Lung (tissue), 12 donors: Measurements from ENCODE around the gene MGAT1. TPM values are rescaled to one million over a fixed set of nuclear protein-coding genes. Genes with fewer than 3 reads are reported as not detected.

Source experiments
- ATAC-seq: fragments of 200-7000 bp; cut with Tn5 transposase; one replicate; pipeline ENCODE4 v1.9.1; 2020; ENCODE audit warnings: moderate number of reproducible peaks; ENCODE audit not compliant: insufficient read depth, low FRiP score
- DNase-seq, 3 donors: peaks; one replicate each; pipeline ENCODE4 v3.0.0-alpha.2; 2013 to 2017
- H3K27ac ChIP-seq, 2 donors: one replicate each; pipeline ENCODE4 v1.5.1; 2013; ENCODE audit warnings: mild to moderate bottlenecking in 2 of 2, moderate library complexity in 2 of 2, control low read depth in 1 of 2, inconsistent platforms in 1 of 2, low read depth in 1 of 2, low read length in 1 of 2
- H3K27me3 ChIP-seq, 3 donors: one replicate each; pipeline ENCODE4 v1.5.1; 2013; ENCODE audit warnings: low read length in 2 of 3; ENCODE audit not compliant: control insufficient read depth in 3 of 3, insufficient read depth in 3 of 3
- H3K36me3 ChIP-seq, 4 donors: one replicate each; pipeline ENCODE4 v1.5.1; 2013; ENCODE audit warnings: low read length in 4 of 4, mild to moderate bottlenecking in 1 of 4, moderate library complexity in 1 of 4; ENCODE audit not compliant: control insufficient read depth in 4 of 4, insufficient read depth in 4 of 4
- H3K4me1 ChIP-seq, 5 donors: one replicate each; pipeline ENCODE4 v1.5.1; 2013; ENCODE audit warnings: low read length in 5 of 5, mild to moderate bottlenecking in 2 of 5, moderate library complexity in 1 of 5; ENCODE audit not compliant: control insufficient read depth in 5 of 5, insufficient read depth in 5 of 5
- H3K4me3 ChIP-seq: one replicate; pipeline ENCODE4 v1.5.1; 2013; ENCODE audit warnings: mild to moderate bottlenecking, control low read depth, moderate library complexity
- H3K9ac ChIP-seq, 2 donors: one replicate each; pipeline ENCODE4 v1.5.1; 2013; ENCODE audit warnings: low read length in 2 of 2, control low read depth in 1 of 2; ENCODE audit not compliant: insufficient read depth in 1 of 2
- H3K9me3 ChIP-seq, 4 donors: one replicate each; pipeline ENCODE4 v1.5.1; 2013; ENCODE audit warnings: low read length in 3 of 4, mild to moderate bottlenecking in 1 of 4, moderate library complexity in 1 of 4; ENCODE audit not compliant: control insufficient read depth in 4 of 4, insufficient read depth in 3 of 4
- CTCF ChIP-seq: IDR thresholded peaks from 2 replicates; pipeline ENCODE4 v1.5.1; 2012; ENCODE audit warnings: mild to moderate bottlenecking; ENCODE audit errors: control extremely low read depth, extremely low read depth
- WGBS, 2 donors: extraction: QIAGEN DNeasy Blood & Tissue Kit; methylation state at CpG; one replicate each; pipeline ENCODE4 v1.1.7; 2013; 5-methylcytosine and 5-hydroxymethylcytosine counted together
- polyA plus RNA-seq, 2 donors: library from polyadenylated mRNA; stranded (reverse); fragments of 200-250 nt; gene quantifications; one replicate each; pipeline ENCODE4 v1.2.1, GENCODE V29; 2013
- total RNA-seq, 2 donors: library from RNA; depleted of rRNA in 1 of 2; stranded (reverse); fragments of >200 nt in 1 of 2; gene quantifications; one replicate each; pipeline ENCODE4 v1.2.1, GENCODE V29; 2014 to 2021
- donor health status: control.
- donor health status: control.
- donor health status: Bipolar disorder and iron deficiency.
- donor health status: healthy.
- donor health status: DM: yes; HTN: yes; CAD: no.

MGAT1 gene
- total and polyA plus RNA-seq, 4 donors: 117 to 415 (median 211) TPM

GRCh38 chr5:180807654-180808414, 5.2 kb upstream of the MGAT1 start:
- DNase-seq: no peak
- Histone ChIP-seq H3K9ac (peak overlapping the region in 1 of 2 donors; percentile 54), H3K4me3 (no peak overlapping the region), H3K27me3 (no peaks in the 10 kb centered on the region), H3K27ac (peak overlapping the region in 1 of 2 donors; percentile 64), H3K9me3 (no peaks in the 10 kb centered on the region), H3K36me3 (peaks cover 0 to 7% (median 4%) of the 10 kb centered on the region in 4 donors), H3K4me1 (peaks cover 14 to 56% (median 32%) of the 10 kb centered on the region in 5 donors)
- ATAC-seq: no peak
- TF ChIP-seq CTCF: no peak
- 26 to 38% methylated on average over 6 of the region's 6 CpGs for WGBS, 2 donors

GRCh38 chr5:180807046-180807445, 4.4 kb upstream of the MGAT1 start:
- TF ChIP-seq CTCF: no peak
- Histone ChIP-seq H3K4me1 (peaks cover 14 to 56% (median 31%) of the 10 kb centered on the region in 5 donors), H3K27me3 (no peaks in the 10 kb centered on the region), H3K4me3 (no peak overlapping the region), H3K9me3 (no peaks in the 10 kb centered on the region), H3K36me3 (peaks cover 0 to 7% (median 4%) of the 10 kb centered on the region in 4 donors), H3K27ac (peak overlapping the region in 1 of 2 donors; percentile 43), H3K9ac (peak overlapping the region in 1 of 2 donors; percentile 54)
- 72 to 73% methylated on average over 1 of the region's 1 CpG for WGBS, 2 donors
- ATAC-seq (no peak), DNase-seq (peak in 1 of 3 donors; percentile 4)

- Histone ChIP-seq H3K36me3 (peaks cover 0 to 7% (median 5%) of the 10 kb centered on the region in 4 donors), H3K9me3 (no peaks in the 10 kb centered on the region), H3K4me3 (no peak overlapping the region), H3K27me3 (no peaks in the 10 kb centered on the region), H3K4me1 (peaks cover 16 to 59% (median 29%) of the 10 kb centered on the region in 5 donors), H3K9ac (no peak overlapping the region), H3K27ac (peak overlapping the region in 1 of 2 donors; percentile 43)
- WGBS, 2 donors: 43 to 68% methylated on average over 9 of the region's 9 CpGs
- DNase-seq (peak in 1 of 3 donors; percentile 0), ATAC-seq (no peak)
- no peak for TF ChIP-seq CTCF
Measured at GRCh38 chr5:180806351-180807011, 3.9 kb upstream of the MGAT1 start.
